GM23248 (cell line): ENCODE measurements around the gene SPATA32. TPM values are rescaled to one million over a fixed set of nuclear protein-coding genes. Genes with fewer than 3 reads are reported as not detected.

Source experiments
- DNase-seq: peaks from one replicate; pipeline ENCODE4 v3.0.0-alpha.2; 2015
- H2AFZ ChIP-seq: fragments of 200-600 bp; sonication (generic); 2 replicates; pipeline ENCODE4 v1.6.1; 2016; ENCODE audit warnings: antibody characterized with exemption
- H3F3A ChIP-seq: fragments of 200-600 bp; sonication (generic); 2 replicates; pipeline ENCODE4 v1.6.1; 2016; ENCODE audit warnings: mild to moderate bottlenecking, antibody characterized with exemption, mixed run types; ENCODE audit not compliant: insufficient read depth
- H3K27ac ChIP-seq: fragments of 200-600 bp; sonication (generic); 2 replicates; pipeline ENCODE4 v1.5.1; 2016; ENCODE audit warnings: mild to moderate bottlenecking
- H3K27me3 ChIP-seq: fragments of 200-600 bp; sonication (generic); replicated peaks from 2 replicates; pipeline ENCODE4 v1.6.1; 2016; ENCODE audit warnings: mild to moderate bottlenecking; ENCODE audit not compliant: insufficient read depth
- H3K36me3 ChIP-seq: fragments of 200-600 bp; sonication (generic); 2 replicates; pipeline ENCODE4 v1.6.1; 2016; ENCODE audit warnings: low read depth, mild to moderate bottlenecking
- H3K4me1 ChIP-seq: fragments of 200-600 bp; sonication (generic); 2 replicates; pipeline ENCODE4 v1.6.1; 2016; ENCODE audit warnings: mild to moderate bottlenecking; ENCODE audit not compliant: insufficient read depth
- H3K4me2 ChIP-seq: fragments of 200-600 bp; sonication (generic); one replicate; pipeline ENCODE4 v1.6.1; 2016; ENCODE audit warnings: mild to moderate bottlenecking; ENCODE audit not compliant: unreplicated experiment
- H3K4me3 ChIP-seq: fragments of 200-600 bp; sonication (generic); 2 replicates; pipeline ENCODE4 v1.5.1; 2016; ENCODE audit warnings: mild to moderate bottlenecking
- H3K79me2 ChIP-seq: fragments of 200-600 bp; sonication (generic); 2 replicates; pipeline ENCODE4 v1.6.1; 2016; ENCODE audit warnings: mild to moderate bottlenecking; ENCODE audit not compliant: insufficient read depth
- H3K9ac ChIP-seq: fragments of 200-600 bp; sonication (generic); 2 replicates; pipeline ENCODE4 v1.6.1; 2016; ENCODE audit warnings: mild to moderate bottlenecking
- H3K9me2 ChIP-seq: fragments of 200-600 bp; sonication (generic); 2 replicates; pipeline ENCODE4 v1.6.1; 2016; ENCODE audit warnings: mixed run types, mild to moderate bottlenecking, moderate library complexity; ENCODE audit not compliant: insufficient read depth
- H3K9me3 ChIP-seq: fragments of 200-600 bp; sonication (generic); one replicate; pipeline ENCODE4 v1.6.1; 2017; ENCODE audit warnings: low read depth
- H4K20me1 ChIP-seq: fragments of 200-600 bp; sonication (generic); 2 replicates; pipeline ENCODE4 v1.6.0; 2016; ENCODE audit not compliant: insufficient read depth
- EZH2 ChIP-seq: fragments of 200-600 bp; sonication (generic); IDR thresholded peaks from 2 replicates; pipeline ENCODE4 v1.6.1; 2018; ENCODE audit warnings: antibody characterized with exemption, mild to moderate bottlenecking; ENCODE audit not compliant: insufficient read depth, poor library complexity, severe bottlenecking
- EZH2phosphoT487 ChIP-seq: fragments of 200-600 bp; sonication (generic); IDR thresholded peaks from 2 replicates; pipeline ENCODE4 v1.6.1; 2018; ENCODE audit warnings: antibody characterized with exemption, moderate library complexity, mild to moderate bottlenecking, low read depth; ENCODE audit not compliant: insufficient read depth
- WGBS, 2 experiments: methylation state at CpG; one replicate each; pipeline ENCODE4 v1.1.6; 2015 to 2017; ENCODE audit warnings: low lambda C conversion rate in 2 of 2, low coverage in 1 of 2; ENCODE audit errors: missing lambda C conversion rate in 2 of 2; 5-methylcytosine and 5-hydroxymethylcytosine counted together
- in situ Hi-C: fragments of 300-500 bp; cut with MboI; formaldehyde crosslinking; loops from 2 replicates; pipeline ENCODE4 v1.15.0; 2020
- polyA plus RNA-seq: library from polyadenylated mRNA; unstranded; fragments of >200 nt; fragmentation: Nextera tagmentation; extraction: Ambion mirVana; gene quantifications from 2 replicates; pipeline ENCODE4 v1.2.1, GENCODE V29; 2016
- total RNA-seq: library from RNA; depleted of rRNA; stranded (reverse); fragments of >200 nt; shearing (Covaris generic); gene quantifications from 2 replicates; pipeline ENCODE4 v1.2.3, GENCODE V29; 2014

SPATA32 gene
- total and polyA plus RNA-seq, 2 experiments from 2014 or later = not detected

- in situ Hi-C loops = no loop called here
- 80 to 85% methylated on average over 10 of the region's 10 CpGs for WGBS, 2 experiments
- H4K20me1 ChIP-seq = no peaks in the 10 kb centered on the region
- H3K4me3 ChIP-seq = no peak overlapping the region
- no peak overlapping the region for H3K9ac ChIP-seq
- peaks cover 7% of the 10 kb centered on the region; the same call in 1 of the 2 replicates for H3F3A ChIP-seq
- no peak overlapping the region for H2AFZ ChIP-seq
- no peaks in the 10 kb centered on the region for H3K9me3 ChIP-seq
- peaks cover 57% of the 10 kb centered on the region; the same call in 1 of the 2 replicates for H3K36me3 ChIP-seq
- no peaks in the 10 kb centered on the region for H3K4me1 ChIP-seq
- no peaks in the 10 kb centered on the region for H3K9me2 ChIP-seq
- TF ChIP-seq EZH2phosphoT487 (no peak), EZH2 (no peak)
- DNase-seq = no peak
- no peaks in the 10 kb centered on the region for H3K27me3 ChIP-seq
- H3K27ac ChIP-seq = no peak overlapping the region
- no peak overlapping the region for H3K4me2 ChIP-seq
- peaks cover 3% of the 10 kb centered on the region for H3K79me2 ChIP-seq
These were observed 21.8 kb upstream of the SPATA32 start for GRCh38 chr17:45283711-45284110.

DNA sequence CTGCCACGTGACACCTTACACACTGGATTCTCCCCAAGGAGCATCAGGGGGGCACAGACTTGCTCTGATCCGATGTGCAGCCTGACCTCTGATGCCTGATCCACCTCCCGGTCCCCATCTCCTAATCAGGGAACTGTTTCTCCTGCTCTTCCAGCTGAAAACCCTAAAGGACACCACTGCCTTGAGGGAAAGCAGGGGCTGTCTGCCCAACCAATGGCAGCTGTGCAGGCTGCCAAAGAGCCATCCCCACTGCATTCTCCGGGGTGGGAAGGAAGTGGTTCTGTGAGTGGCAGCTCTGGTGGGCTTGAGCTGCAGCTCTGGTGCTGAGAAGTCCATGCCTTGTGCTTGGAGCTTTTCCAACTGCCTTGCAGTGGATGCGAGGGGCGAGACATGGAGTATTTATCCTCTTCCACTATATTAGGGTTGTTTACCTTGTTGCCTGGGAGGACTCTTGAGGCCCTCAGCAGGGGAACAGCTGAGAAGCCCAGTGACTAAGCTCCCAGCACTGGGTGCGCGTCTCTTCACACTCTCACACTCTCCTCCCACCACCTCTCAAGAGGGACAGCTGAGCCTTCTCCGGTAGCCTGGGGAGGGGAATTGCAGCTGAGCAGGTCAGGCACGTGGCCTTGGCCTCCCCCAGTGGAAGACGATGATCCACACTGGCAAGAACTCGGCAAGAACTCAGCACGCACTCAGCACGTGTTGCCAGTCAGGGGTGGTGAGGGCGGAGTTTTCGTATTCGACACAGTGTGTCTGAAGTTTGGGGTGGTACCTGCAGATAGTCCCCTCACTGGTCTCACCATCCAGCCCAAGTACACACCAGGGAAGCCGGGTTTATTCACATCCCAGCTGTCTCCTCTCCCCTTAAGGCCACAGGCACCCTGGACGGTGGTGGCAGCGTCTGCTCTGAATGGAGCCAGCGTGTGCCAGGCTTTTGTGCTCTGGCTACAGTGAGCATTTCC lies 21.1 kb upstream of the SPATA32 start:
- Histone ChIP-seq H4K20me1 (no peaks in the 10 kb centered on the region), H3K27me3 (no peaks in the 10 kb centered on the region), H3K79me2 (no peaks in the 10 kb centered on the region), H3F3A (peaks cover 14% of the 10 kb centered on the region; the same call in 1 of the 2 replicates), H3K9me3 (no peaks in the 10 kb centered on the region), H3K27ac (no peak overlapping the region), H3K4me2 (no peak overlapping the region), H3K4me3 (no peak overlapping the region), H2AFZ (no peak overlapping the region), H3K4me1 (no peaks in the 10 kb centered on the region), H3K36me3 (peaks cover 57% of the 10 kb centered on the region; the same call in 1 of the 2 replicates), H3K9ac (no peak overlapping the region), H3K9me2 (no peaks in the 10 kb centered on the region)
- in situ Hi-C loops = no loop called here
- TF ChIP-seq EZH2phosphoT487 = no peak
- peak; percentile 49 for DNase-seq
- 72% methylated on average over 21 of the region's 21 CpGs for WGBS, 2 experiments

- Histone ChIP-seq H3K9me2 (no peaks in the 10 kb centered on the region), H3K4me2 (no peak overlapping the region), H3K27me3 (no peaks in the 10 kb centered on the region), H3F3A (peaks cover 15% of the 10 kb centered on the region; the same call in 1 of the 2 replicates), H3K4me1 (peaks cover 3% of the 10 kb centered on the region; the same call in 1 of the 2 replicates), H2AFZ (no peak overlapping the region), H3K27ac (no peak overlapping the region), H3K4me3 (no peak overlapping the region), H3K9ac (no peak overlapping the region), H3K9me3 (no peaks in the 10 kb centered on the region), H4K20me1 (no peaks in the 10 kb centered on the region), H3K36me3 (peaks cover 41% of the 10 kb centered on the region; the same call in 1 of the 2 replicates), H3K79me2 (no peaks in the 10 kb centered on the region)
- TF ChIP-seq EZH2 = no peak
- no peak for TF ChIP-seq EZH2phosphoT487
- in situ Hi-C loops = loop anchor here (10.0 kb wide), 1 partner anchor 105 kb away; no protein-coding TSS in a partner anchor
- no peak for DNase-seq
- WGBS, 2 experiments = 29 to 43% methylated on average over 3 of the region's 3 CpGs
These were observed 18.0 kb upstream of the SPATA32 start for GRCh38 chr17:45279898-45280297.

GRCh38 chr17:45277992-45278391 lies 16.1 kb upstream of the SPATA32 start:
- no peak overlapping the region for H2AFZ ChIP-seq
- in situ Hi-C loops = loop anchor here (10.0 kb wide), 1 partner anchor 107 kb away; no protein-coding TSS in a partner anchor
- H3K27me3 ChIP-seq = no peaks in the 10 kb centered on the region
- H3K9me2 ChIP-seq = no peaks in the 10 kb centered on the region
- H3K9ac ChIP-seq = no peak overlapping the region
- H3K9me3 ChIP-seq = no peaks in the 10 kb centered on the region
- no peak overlapping the region for H3K27ac ChIP-seq
- no peak overlapping the region for H3K4me2 ChIP-seq
- no peak overlapping the region for H3K4me3 ChIP-seq
- no peaks in the 10 kb centered on the region for H3K79me2 ChIP-seq
- peaks cover 15% of the 10 kb centered on the region; the same call in 1 of the 2 replicates for H3F3A ChIP-seq
- H3K4me1 ChIP-seq = peaks cover 3% of the 10 kb centered on the region; the same call in 1 of the 2 replicates
- peaks cover 34% of the 10 kb centered on the region for H3K36me3 ChIP-seq
- H4K20me1 ChIP-seq = no peaks in the 10 kb centered on the region
- 52 to 57% methylated on average over 7 of the region's 7 CpGs for WGBS, 2 experiments
- peak; percentile 43 for DNase-seq
- TF ChIP-seq EZH2phosphoT487 = no peak
- TF ChIP-seq EZH2 = no peak
